Activated CD8-positive, alpha-beta memory T cell treated with anti-CD3 and anti-CD28 coated beads for 1 hour (primary cell): ENCODE data around the gene SMARCB1.

Experiments
- DNase-seq, 2 donors: peaks; one replicate each; pipeline ENCODE4 v3.0.0-alpha.2; 2020; ENCODE audit warnings: low read depth in 1 of 2; ENCODE audit errors: extremely low read depth in 1 of 2

Gene SMARCB1

GRCh38 chr22:23779731-23780130, 7.0 kb upstream of the SMARCB1 start:
- DNase-seq, result no peak

- no peak for DNase-seq
These were observed 6.5 kb upstream of the SMARCB1 start for GRCh38 chr22:23780146-23780748.

GRCh38 chr22:23781065-23781464, 5.7 kb upstream of the SMARCB1 start:
- DNase-seq, result no peak

GRCh38 chr22:23781511-23782183, 5.1 kb upstream of the SMARCB1 start:
- DNase-seq, result no peak

- no peak for DNase-seq
These were observed 4.5 kb upstream of the SMARCB1 start for GRCh38 chr22:23782252-23782651.

- no peak for DNase-seq
These were observed 4.1 kb upstream of the SMARCB1 start for GRCh38 chr22:23782703-23783102.

- DNase-seq, result no peak
These were observed 3.3 kb upstream of the SMARCB1 start for GRCh38 chr22:23783265-23784150.

GRCh38 chr22:23784215-23784732, 2.5 kb upstream of the SMARCB1 start:
- no peak for DNase-seq

- no peak for DNase-seq
These were observed 480 bp upstream of the SMARCB1 start for GRCh38 chr22:23786261-23786710.

- DNase-seq, result no peak
These were observed 782 bp downstream of the SMARCB1 start for GRCh38 chr22:23787600-23787896.

- DNase-seq, result no peak
These were observed 1.1 kb downstream of the SMARCB1 start for GRCh38 chr22:23787910-23788309.

- DNase-seq, result no peak
These were observed 2.4 kb downstream of the SMARCB1 start for GRCh38 chr22:23789121-23789520.

GRCh38 chr22:23789638-23790037, 2.9 kb downstream of the SMARCB1 start:
- no peak for DNase-seq

- no peak for DNase-seq
These were observed 4.3 kb downstream of the SMARCB1 start for GRCh38 chr22:23790819-23791737.

GRCh38 chr22:23791738-23792645, 5.2 kb downstream of the SMARCB1 start:
- no peak for DNase-seq

- DNase-seq, result no peak
These were observed 6.6 kb downstream of the SMARCB1 start for GRCh38 chr22:23793326-23793725.

GRCh38 chr22:23796461-23796860, 9.7 kb downstream of the SMARCB1 start:
- no peak for DNase-seq

- no peak for DNase-seq
These were observed 13.8 kb downstream of the SMARCB1 start for GRCh38 chr22:23800297-23801237.
